Endodermal cell (in vitro differentiated cells): ENCODE data around the gene MYO7B. TPM values are rescaled to one million over a fixed set of nuclear protein-coding genes. Genes with fewer than 3 reads are reported as not detected.

Experiments used
- DNase-seq: peaks from one replicate; pipeline ENCODE4 v3.0.0-alpha.2; 2017
- H3K27ac ChIP-seq: 2 replicates; pipeline ENCODE4 v1.5.1; 2013; ENCODE audit warnings: mild to moderate bottlenecking, low read depth, low read length, moderate library complexity
- H3K27me3 ChIP-seq: 2 replicates; pipeline ENCODE4 v1.6.1; 2013; ENCODE audit warnings: mild to moderate bottlenecking, low read length, moderate library complexity; ENCODE audit not compliant: insufficient read depth, control insufficient read depth, poor library complexity, severe bottlenecking
- H3K36me3 ChIP-seq: 2 replicates; pipeline ENCODE4 v1.7.0; 2013; ENCODE audit warnings: mild to moderate bottlenecking, low read length, moderate library complexity; ENCODE audit not compliant: control insufficient read depth, insufficient read depth
- H3K4me1 ChIP-seq: one replicate; pipeline ENCODE4 v1.7.0; 2013; ENCODE audit warnings: low read length; ENCODE audit not compliant: control insufficient read depth, insufficient read depth
- H3K4me3 ChIP-seq: 2 replicates; pipeline ENCODE4 v1.5.1; 2013; ENCODE audit warnings: mild to moderate bottlenecking, low read length, moderate library complexity
- H3K9ac ChIP-seq: 2 replicates; pipeline ENCODE4 v1.6.1; 2013; ENCODE audit warnings: mild to moderate bottlenecking, low read length, moderate library complexity; ENCODE audit not compliant: poor library complexity, severe bottlenecking; ENCODE audit errors: extremely low read depth
- H3K9me3 ChIP-seq: 2 replicates; pipeline ENCODE4 v1.6.1; 2013; ENCODE audit warnings: mild to moderate bottlenecking, low read length, moderate library complexity; ENCODE audit not compliant: control insufficient read depth
- H3K27ac Mint-ChIP-seq: 2 replicates; pipeline ENCODE4 v1.8.0; 2020; ENCODE audit warnings: mixed read lengths
- H3K27me3 Mint-ChIP-seq: 2 replicates; pipeline ENCODE4 v1.8.0; 2021; ENCODE audit warnings: mild to moderate bottlenecking, mixed read lengths; ENCODE audit not compliant: insufficient read depth
- H3K36me3 Mint-ChIP-seq: 2 replicates; pipeline ENCODE4 v1.8.0; 2020; ENCODE audit warnings: low read depth, mixed read lengths
- H3K4me1 Mint-ChIP-seq: 2 replicates; pipeline ENCODE4 v1.8.0; 2020; ENCODE audit warnings: mixed read lengths
- H3K4me3 Mint-ChIP-seq: 2 replicates; pipeline ENCODE4 v1.8.0; 2020; ENCODE audit warnings: mild to moderate bottlenecking, moderate library complexity, mixed read lengths
- H3K9me3 Mint-ChIP-seq: 2 replicates; pipeline ENCODE4 v1.8.0; 2020; ENCODE audit warnings: mild to moderate bottlenecking, mixed read lengths
- WGBS, 2 experiments: methylation state at CpG; one replicate each; pipeline versions ENCODE4 v1.1.5 to v1.1.7; 2013; ENCODE audit warnings: missing lambda C conversion rate in 2 of 2, mixed read lengths in 1 of 2; ENCODE audit not compliant: insufficient coverage in 1 of 2, insufficient read length in 1 of 2; 5-methylcytosine and 5-hydroxymethylcytosine counted together
- total RNA-seq, 2 donors: library from RNA; stranded (reverse); fragmentation: NEBNext Ultra II Directional in 1 of 2; extraction: Animal tissue kit (Norgen Biotek cat#: 25700) in 1 of 2; gene quantifications; 2 replicates in 1 of 2; 3 replicates in 1 of 2; pipeline ENCODE4 v1.2.1, GENCODE V29; 2021
- TF ChIP-seq, protein P1 (sequence below): fragments of 200-600 bp; sonication (generic); conservative IDR thresholded peaks from 2 replicates; pipeline ENCODE4 v1.5.0; 2021; ENCODE audit warnings: antibody characterized with exemption, mild to moderate bottlenecking

Gene MYO7B
- total RNA-seq, 2 donors from 2014 or later: 0.11 TPM; not detected in 1

DNA sequence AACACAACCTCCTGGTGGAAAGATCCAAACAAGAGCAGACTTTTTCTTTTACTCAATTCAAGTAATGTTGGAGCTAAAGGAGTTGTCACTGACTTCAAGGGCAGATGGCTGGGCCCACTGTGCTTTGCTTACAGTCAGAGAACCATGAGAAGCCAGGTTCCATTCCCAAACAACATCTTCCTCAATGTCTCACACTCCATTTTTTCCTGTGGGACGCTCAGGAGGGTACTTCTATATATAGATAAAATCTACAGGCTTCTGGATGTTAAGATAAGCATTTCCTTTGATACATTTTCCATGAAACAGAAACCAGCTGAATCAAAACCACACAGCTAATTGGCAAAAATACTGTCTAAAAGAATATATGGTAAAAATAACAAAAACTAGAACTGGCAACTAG, 23.6 kb upstream of the MYO7B start:
- H3K4me3 ChIP-seq: no peak overlapping the region
- Mint-ChIP-seq H3K27me3 (no peaks in the 10 kb centered on the region), H3K27ac (no peak overlapping the region), H3K4me3 (no peak overlapping the region), H3K9me3 (no peaks in the 10 kb centered on the region), H3K4me1 (peaks cover 51% of the 10 kb centered on the region), H3K36me3 (peaks cover 47% of the 10 kb centered on the region)
- peaks cover 14% of the 10 kb centered on the region for H3K4me1 ChIP-seq
- WGBS, 2 experiments: no CpG with 5 or more reads among the region's 1 CpG
- TF ChIP-seq, protein P1, sequence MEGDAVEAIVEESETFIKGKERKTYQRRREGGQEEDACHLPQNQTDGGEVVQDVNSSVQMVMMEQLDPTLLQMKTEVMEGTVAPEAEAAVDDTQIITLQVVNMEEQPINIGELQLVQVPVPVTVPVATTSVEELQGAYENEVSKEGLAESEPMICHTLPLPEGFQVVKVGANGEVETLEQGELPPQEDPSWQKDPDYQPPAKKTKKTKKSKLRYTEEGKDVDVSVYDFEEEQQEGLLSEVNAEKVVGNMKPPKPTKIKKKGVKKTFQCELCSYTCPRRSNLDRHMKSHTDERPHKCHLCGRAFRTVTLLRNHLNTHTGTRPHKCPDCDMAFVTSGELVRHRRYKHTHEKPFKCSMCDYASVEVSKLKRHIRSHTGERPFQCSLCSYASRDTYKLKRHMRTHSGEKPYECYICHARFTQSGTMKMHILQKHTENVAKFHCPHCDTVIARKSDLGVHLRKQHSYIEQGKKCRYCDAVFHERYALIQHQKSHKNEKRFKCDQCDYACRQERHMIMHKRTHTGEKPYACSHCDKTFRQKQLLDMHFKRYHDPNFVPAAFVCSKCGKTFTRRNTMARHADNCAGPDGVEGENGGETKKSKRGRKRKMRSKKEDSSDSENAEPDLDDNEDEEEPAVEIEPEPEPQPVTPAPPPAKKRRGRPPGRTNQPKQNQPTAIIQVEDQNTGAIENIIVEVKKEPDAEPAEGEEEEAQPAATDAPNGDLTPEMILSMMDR: no peak
- no peak for DNase-seq
- no peaks in the 10 kb centered on the region for H3K9me3 ChIP-seq
- no peak overlapping the region for H3K27ac ChIP-seq
- peaks cover 92% of the 10 kb centered on the region for H3K36me3 ChIP-seq
- H3K9ac ChIP-seq: no peak overlapping the region
- no peaks in the 10 kb centered on the region for H3K27me3 ChIP-seq

DNA sequence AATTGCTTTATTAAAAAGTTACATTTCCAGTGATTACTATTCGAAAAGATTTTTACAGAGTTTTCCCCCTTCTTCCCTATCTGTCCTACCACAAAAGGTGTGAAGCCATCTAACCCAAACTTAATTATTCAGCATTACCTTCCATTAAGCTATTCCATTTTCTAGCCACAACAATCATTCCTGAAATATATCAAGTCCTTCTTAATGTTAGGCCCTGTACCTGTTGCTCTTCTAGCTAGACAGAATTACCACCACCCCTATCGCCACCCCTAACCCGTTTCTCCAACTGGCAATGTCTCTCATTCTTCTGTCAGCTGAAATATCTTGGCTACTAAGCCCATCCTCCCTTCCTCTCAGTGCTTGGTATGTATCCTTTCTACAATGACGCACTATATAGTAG, 23.1 kb upstream of the MYO7B start:
- TF ChIP-seq, protein P1: no peak
- Mint-ChIP-seq H3K4me1 (peaks cover 55% of the 10 kb centered on the region), H3K9me3 (no peaks in the 10 kb centered on the region), H3K27ac (no peak overlapping the region), H3K27me3 (no peaks in the 10 kb centered on the region), H3K36me3 (peaks cover 51% of the 10 kb centered on the region), H3K4me3 (no peak overlapping the region)
- no peak for DNase-seq
- H3K9ac ChIP-seq: no peak overlapping the region
- no peak overlapping the region for H3K27ac ChIP-seq
- H3K4me3 ChIP-seq: no peak overlapping the region
- no peaks in the 10 kb centered on the region for H3K27me3 ChIP-seq
- H3K9me3 ChIP-seq: no peaks in the 10 kb centered on the region
- 91 to 100% methylated on average over 3 to 4 of the region's 4 CpGs for WGBS, 2 experiments
- H3K4me1 ChIP-seq: peaks cover 14% of the 10 kb centered on the region
- peaks cover 92% of the 10 kb centered on the region for H3K36me3 ChIP-seq

DNA sequence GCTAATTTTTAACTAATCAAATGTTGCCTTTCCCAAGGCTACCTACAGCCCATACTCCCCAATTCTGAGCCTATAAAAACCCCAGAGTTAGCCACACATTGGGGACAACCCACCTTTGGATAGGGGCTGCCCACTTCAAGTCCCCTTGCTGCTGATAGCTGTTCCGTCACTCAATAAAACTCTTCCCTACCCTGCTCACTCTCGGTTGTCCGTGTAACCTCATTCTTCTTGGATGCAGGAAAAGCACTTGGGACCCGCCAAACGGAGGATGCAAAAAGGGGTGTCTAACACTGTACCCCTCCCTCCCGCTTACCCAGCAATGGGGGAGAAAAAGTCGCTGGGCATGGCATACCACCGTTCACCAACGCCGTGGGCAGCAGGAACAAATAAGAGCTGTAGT, 21.4 kb upstream of the MYO7B start:
- H3K4me3 Mint-ChIP-seq: no peak overlapping the region
- no peak overlapping the region for H3K9ac ChIP-seq

More for the DNA sequence above, 21.4 kb upstream of the MYO7B start:
- H3K27ac Mint-ChIP-seq: peak overlapping the region; percentile 86
- Histone ChIP-seq H3K4me3 (no peak overlapping the region), H3K27ac (no peak overlapping the region), H3K36me3 (peaks cover 93% of the 10 kb centered on the region), H3K4me1 (peaks cover 11% of the 10 kb centered on the region), H3K9me3 (no peaks in the 10 kb centered on the region), H3K27me3 (no peaks in the 10 kb centered on the region)
- no peaks in the 10 kb centered on the region for H3K9me3 Mint-ChIP-seq
- DNase-seq: no peak
- H3K27me3 Mint-ChIP-seq: no peaks in the 10 kb centered on the region
- peaks cover 52% of the 10 kb centered on the region for H3K4me1 Mint-ChIP-seq
- TF ChIP-seq, protein P1: no peak
- peaks cover 56% of the 10 kb centered on the region for H3K36me3 Mint-ChIP-seq
- whole genome bisulfite sequencing, 2 experiments: 91 to 96% methylated on average over 4 to 10 of the region's 10 CpGs
